NCI-H526 (cell line): Measurements from ENCODE around the gene CAB39.
"Not testable (repeated sequence)": the region's sequence is repeated elsewhere in the genome, so short reads cannot be mapped to it uniquely, and the experiment has no call there.

ENCODE experiments used
- DNase-seq, 2 experiments: peaks; one replicate each; lab custom pipeline; 2025; lab: John Stamatoyannopoulos, UW

The CAB39 gene

GRCh38 chr2:230715201-230715600 lies 2.6 kb downstream of the CAB39 start:
- no peak for DNase-seq

- no peak for DNase-seq
Observed at GRCh38 chr2:230716588-230716987, 3.9 kb downstream of the CAB39 start.

GRCh38 chr2:230717600-230717999 lies 5.0 kb downstream of the CAB39 start:
- DNase-seq: no peak

GRCh38 chr2:230719340-230719739 lies 6.7 kb downstream of the CAB39 start:
- DNase-seq: no peak

- no peak for DNase-seq
Observed at GRCh38 chr2:230721712-230722111, 9.1 kb downstream of the CAB39 start.

- DNase-seq: no peak
Observed at GRCh38 chr2:230722207-230722885, 9.7 kb downstream of the CAB39 start.

GRCh38 chr2:230723363-230723762 lies 10.7 kb downstream of the CAB39 start:
- no peak for DNase-seq

GRCh38 chr2:230724957-230725356 lies 12.3 kb downstream of the CAB39 start:
- DNase-seq: not testable (repeated sequence)

- no peak for DNase-seq
Observed at GRCh38 chr2:230731512-230731911, 18.9 kb downstream of the CAB39 start.

GRCh38 chr2:230732914-230733401 lies 20.3 kb downstream of the CAB39 start:
- no peak for DNase-seq

- no peak for DNase-seq
Observed at GRCh38 chr2:230734247-230735175, 21.9 kb downstream of the CAB39 start.

- no peak for DNase-seq
Observed at GRCh38 chr2:230735884-230736283, 23.2 kb downstream of the CAB39 start.

- no peak for DNase-seq
Observed at GRCh38 chr2:230737300-230737699, 24.7 kb downstream of the CAB39 start.

- no peak for DNase-seq
Observed at GRCh38 chr2:230737791-230738226, 25.2 kb downstream of the CAB39 start.

- no peak for DNase-seq
Observed at GRCh38 chr2:230738391-230738811, 25.8 kb downstream of the CAB39 start.

GRCh38 chr2:230738924-230739323 lies 26.3 kb downstream of the CAB39 start:
- no peak for DNase-seq

- no peak for DNase-seq
Observed at GRCh38 chr2:230739961-230740360, 27.3 kb downstream of the CAB39 start.

- no peak for DNase-seq
Observed at GRCh38 chr2:230742781-230743180, 30.1 kb downstream of the CAB39 start.

GRCh38 chr2:230746213-230746612 lies 33.6 kb downstream of the CAB39 start:
- no peak for DNase-seq

- no peak for DNase-seq
Observed at GRCh38 chr2:230748087-230748486, 35.4 kb downstream of the CAB39 start.

GRCh38 chr2:230749111-230749510 lies 36.5 kb downstream of the CAB39 start:
- DNase-seq: no peak

- no peak for DNase-seq
Observed at GRCh38 chr2:230751062-230751461, 38.4 kb downstream of the CAB39 start.

GRCh38 chr2:230754200-230754599 lies 41.6 kb downstream of the CAB39 start:
- DNase-seq: no peak
